Tibial nerve (tissue), 4 donors: ENCODE results near the gene POPDC2. TPM values are rescaled to one million over a fixed set of nuclear protein-coding genes. Genes with fewer than 3 reads are reported as not detected.

Source experiments
- DNase-seq, 2 donors: peaks; one replicate each; pipeline ENCODE4 v3.0.0-alpha.2; 2019; ENCODE audit warnings: low spot score in 2 of 2
- H3K27ac ChIP-seq, 4 donors: fragments of 200-600 bp; sonication (generic) in 3 of 4; one replicate each; pipeline ENCODE4 v1.5.1; 2017 to 2019; ENCODE audit warnings: mild to moderate bottlenecking in 1 of 4
- H3K27me3 ChIP-seq, 2 donors: fragments of 200-600 bp; sonication (generic) in 1 of 2; one replicate each; pipeline versions ENCODE4 v1.5.1 to v1.6.0; 2017 to 2019
- H3K36me3 ChIP-seq, 3 donors: fragments of 200-600 bp; sonication (generic); one replicate each; pipeline ENCODE4 v1.5.1; 2018 to 2019
- H3K4me1 ChIP-seq, 4 donors: fragments of 200-600 bp; sonication (generic) in 3 of 4; one replicate each; pipeline ENCODE4 v1.5.1; 2017 to 2019
- H3K4me3 ChIP-seq, 4 donors: fragments of 200-600 bp; sonication (generic) in 3 of 4; one replicate each; pipeline ENCODE4 v1.5.1; 2017 to 2019; ENCODE audit warnings: mild to moderate bottlenecking in 1 of 4, moderate library complexity in 1 of 4
- H3K9me3 ChIP-seq, 4 donors: fragments of 200-600 bp; sonication (generic) in 3 of 4; one replicate each; pipeline ENCODE4 v1.5.1; 2017 to 2019
- CTCF ChIP-seq, 5 experiments: fragments of 200-600 bp in 3 of 5; fragments of 450-650 bp in 2 of 5; sonication (generic) in 3 of 5; IDR thresholded peaks; one replicate each; pipeline ENCODE4 v1.5.1; 2016 to 2019; ENCODE audit warnings: antibody characterized with exemption in 5 of 5, mild to moderate bottlenecking in 3 of 5, moderate library complexity in 2 of 5
- EP300 ChIP-seq, 2 donors: sonication (generic); formaldehyde crosslinking; IDR thresholded peaks; one replicate each; pipeline ENCODE4 v1.6.1; 2017; ENCODE audit warnings: antibody characterized with exemption in 2 of 2, mild to moderate bottlenecking in 1 of 2
- POLR2A ChIP-seq, 2 donors: fragments of 450-650 bp; IDR thresholded peaks; one replicate each; pipeline ENCODE4 v1.6.1; 2017; ENCODE audit warnings: antibody characterized with exemption in 2 of 2, mild to moderate bottlenecking in 2 of 2, moderate library complexity in 2 of 2
- WGBS, 2 donors: methylation state at CpG; one replicate each; pipeline ENCODE4 v1.1.5; 2018; 5-methylcytosine and 5-hydroxymethylcytosine counted together
- total RNA-seq, 4 donors: library from RNA; depleted of rRNA; stranded (reverse); fragments of >200 nt; gene quantifications; one replicate each; pipeline ENCODE4 v1.1.0, GENCODE V29; 2016

POPDC2 gene
- total RNA-seq, 4 donors from 2014 or later: 0.90 to 3.3 (median 2.5) TPM

- Histone ChIP-seq H3K36me3 (no peaks in the 10 kb centered on the region), H3K27ac (no peak overlapping the region), H3K4me1 (no peaks in the 10 kb centered on the region), H3K4me3 (no peak overlapping the region), H3K27me3 (no peaks in the 10 kb centered on the region), H3K9me3 (peaks cover 0 to 2% (median 0%) of the 10 kb centered on the region in 4 donors)
- TF ChIP-seq EP300 (IDR thresholded peaks at IDR 0.05): no peak
- no peak for DNase-seq
- whole genome bisulfite sequencing, 2 donors: 84 to 100% methylated on average over 4 of the region's 4 CpGs
These were observed 44.3 kb downstream of the POPDC2 start for GRCh38 chr3:119616056-119616455.

- Histone ChIP-seq H3K4me1 (no peaks in the 10 kb centered on the region), H3K4me3 (no peak overlapping the region), H3K36me3 (no peaks in the 10 kb centered on the region), H3K9me3 (peaks cover 0 to 4% (median 0%) of the 10 kb centered on the region in 4 donors), H3K27ac (no peak overlapping the region), H3K27me3 (no peaks in the 10 kb centered on the region)
- TF ChIP-seq CTCF (IDR thresholded peaks at IDR 0.05) (no peak), EP300 (IDR thresholded peaks at IDR 0.05) (no peak), POLR2A (IDR thresholded peaks at IDR 0.05) (no peak)
- WGBS, 2 donors: 88 to 94% methylated on average over 4 of the region's 4 CpGs
- no peak for DNase-seq
These were observed 46.5 kb downstream of the POPDC2 start for GRCh38 chr3:119613872-119614271.

GRCh38 chr3:119613201-119613600 is 47.2 kb downstream of the POPDC2 start:
- Histone ChIP-seq H3K27me3 (no peaks in the 10 kb centered on the region), H3K4me1 (no peaks in the 10 kb centered on the region), H3K27ac (no peak overlapping the region), H3K9me3 (peaks cover 0 to 4% (median 0%) of the 10 kb centered on the region in 4 donors), H3K4me3 (no peak overlapping the region), H3K36me3 (no peaks in the 10 kb centered on the region)
- TF ChIP-seq CTCF (IDR thresholded peaks at IDR 0.05) (no peak), EP300 (IDR thresholded peaks at IDR 0.05) (no peak), POLR2A (IDR thresholded peaks at IDR 0.05) (no peak)
- DNase-seq: no peak
- 83 to 100% methylated on average over 1 of the region's 1 CpG for WGBS, 2 donors

GRCh38 chr3:119611664-119612063 is 48.7 kb downstream of the POPDC2 start:
- WGBS, 2 donors: 95 to 97% methylated on average over 1 of the region's 1 CpG

GRCh38 chr3:119609301-119609700 is 51.1 kb downstream of the POPDC2 start:
- Histone ChIP-seq H3K27me3 (no peaks in the 10 kb centered on the region), H3K4me1 (no peaks in the 10 kb centered on the region), H3K4me3 (no peak overlapping the region), H3K27ac (no peak overlapping the region), H3K9me3 (peaks cover 0 to 4% (median 0%) of the 10 kb centered on the region in 4 donors), H3K36me3 (no peaks in the 10 kb centered on the region)
- DNase-seq: no peak
- WGBS, 2 donors: 66 to 70% methylated on average over 6 of the region's 6 CpGs
- TF ChIP-seq POLR2A (IDR thresholded peaks at IDR 0.05) (no peak), CTCF (IDR thresholded peaks at IDR 0.05) (no peak), EP300 (IDR thresholded peaks at IDR 0.05) (no peak)

More at GRCh38 chr3:119611664-119612063, 48.7 kb downstream of the POPDC2 start:
- no peak overlapping the region for H3K4me3 ChIP-seq
- H3K27ac ChIP-seq: no peak overlapping the region
- H3K4me1 ChIP-seq: no peaks in the 10 kb centered on the region
- no peak for DNase-seq
- no peaks in the 10 kb centered on the region for H3K36me3 ChIP-seq
- TF ChIP-seq EP300 (IDR thresholded peaks at IDR 0.05): no peak
- no peak for TF ChIP-seq POLR2A (IDR thresholded peaks at IDR 0.05)
- TF ChIP-seq CTCF (IDR thresholded peaks at IDR 0.05): no peak
- H3K27me3 ChIP-seq: no peaks in the 10 kb centered on the region
- peaks cover 0 to 4% (median 0%) of the 10 kb centered on the region in 4 donors for H3K9me3 ChIP-seq
